GM12873 (cell line): ENCODE results near the gene THPO.

ENCODE experiments used
- TF ChIP-seq, protein P1 (sequence below): IDR thresholded peaks from 2 replicates; pipeline ENCODE4 v1.5.1; 2012; ENCODE audit warnings: low read depth, mild to moderate bottlenecking, moderate library complexity, low read length, control low read depth; ENCODE audit not compliant: insufficient read depth; ENCODE audit errors: missing control alignments

The THPO gene

DNA sequence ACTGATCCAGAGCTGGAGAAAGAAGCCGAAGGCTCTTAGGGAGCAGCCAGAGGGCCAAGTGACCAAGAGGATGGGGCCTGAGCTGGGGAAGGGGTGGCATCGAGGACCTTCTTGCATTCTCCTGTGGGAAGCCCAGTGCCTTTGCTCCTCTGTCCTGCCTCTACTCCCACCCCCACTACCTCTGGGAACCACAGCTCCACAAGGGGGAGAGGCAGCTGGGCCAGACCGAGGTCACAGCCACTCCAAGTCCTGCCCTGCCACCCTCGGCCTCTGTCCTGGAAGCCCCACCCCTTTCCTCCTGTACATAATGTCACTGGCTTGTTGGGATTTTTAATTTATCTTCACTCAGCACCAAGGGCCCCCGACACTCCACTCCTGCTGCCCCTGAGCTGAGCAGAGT, 11.4 kb upstream of the THPO start:
- TF ChIP-seq, protein P1, sequence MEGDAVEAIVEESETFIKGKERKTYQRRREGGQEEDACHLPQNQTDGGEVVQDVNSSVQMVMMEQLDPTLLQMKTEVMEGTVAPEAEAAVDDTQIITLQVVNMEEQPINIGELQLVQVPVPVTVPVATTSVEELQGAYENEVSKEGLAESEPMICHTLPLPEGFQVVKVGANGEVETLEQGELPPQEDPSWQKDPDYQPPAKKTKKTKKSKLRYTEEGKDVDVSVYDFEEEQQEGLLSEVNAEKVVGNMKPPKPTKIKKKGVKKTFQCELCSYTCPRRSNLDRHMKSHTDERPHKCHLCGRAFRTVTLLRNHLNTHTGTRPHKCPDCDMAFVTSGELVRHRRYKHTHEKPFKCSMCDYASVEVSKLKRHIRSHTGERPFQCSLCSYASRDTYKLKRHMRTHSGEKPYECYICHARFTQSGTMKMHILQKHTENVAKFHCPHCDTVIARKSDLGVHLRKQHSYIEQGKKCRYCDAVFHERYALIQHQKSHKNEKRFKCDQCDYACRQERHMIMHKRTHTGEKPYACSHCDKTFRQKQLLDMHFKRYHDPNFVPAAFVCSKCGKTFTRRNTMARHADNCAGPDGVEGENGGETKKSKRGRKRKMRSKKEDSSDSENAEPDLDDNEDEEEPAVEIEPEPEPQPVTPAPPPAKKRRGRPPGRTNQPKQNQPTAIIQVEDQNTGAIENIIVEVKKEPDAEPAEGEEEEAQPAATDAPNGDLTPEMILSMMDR, result no peak

DNA sequence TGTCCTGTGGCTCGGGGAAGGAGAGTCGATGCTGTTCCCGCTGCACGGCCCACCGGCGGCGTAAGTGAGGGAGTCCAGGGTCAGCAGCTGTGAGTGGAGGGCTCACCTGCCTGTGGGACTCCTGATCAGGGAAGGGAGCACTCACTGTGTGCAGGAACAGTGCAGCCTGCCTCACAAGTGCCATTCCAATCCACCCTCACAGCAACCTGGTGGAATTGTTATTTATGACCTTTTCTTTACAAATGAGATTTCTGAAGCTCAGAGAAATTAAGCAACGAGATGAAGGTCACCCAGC, 10.9 kb upstream of the THPO start:
- TF ChIP-seq, protein P1, result no peak

DNA sequence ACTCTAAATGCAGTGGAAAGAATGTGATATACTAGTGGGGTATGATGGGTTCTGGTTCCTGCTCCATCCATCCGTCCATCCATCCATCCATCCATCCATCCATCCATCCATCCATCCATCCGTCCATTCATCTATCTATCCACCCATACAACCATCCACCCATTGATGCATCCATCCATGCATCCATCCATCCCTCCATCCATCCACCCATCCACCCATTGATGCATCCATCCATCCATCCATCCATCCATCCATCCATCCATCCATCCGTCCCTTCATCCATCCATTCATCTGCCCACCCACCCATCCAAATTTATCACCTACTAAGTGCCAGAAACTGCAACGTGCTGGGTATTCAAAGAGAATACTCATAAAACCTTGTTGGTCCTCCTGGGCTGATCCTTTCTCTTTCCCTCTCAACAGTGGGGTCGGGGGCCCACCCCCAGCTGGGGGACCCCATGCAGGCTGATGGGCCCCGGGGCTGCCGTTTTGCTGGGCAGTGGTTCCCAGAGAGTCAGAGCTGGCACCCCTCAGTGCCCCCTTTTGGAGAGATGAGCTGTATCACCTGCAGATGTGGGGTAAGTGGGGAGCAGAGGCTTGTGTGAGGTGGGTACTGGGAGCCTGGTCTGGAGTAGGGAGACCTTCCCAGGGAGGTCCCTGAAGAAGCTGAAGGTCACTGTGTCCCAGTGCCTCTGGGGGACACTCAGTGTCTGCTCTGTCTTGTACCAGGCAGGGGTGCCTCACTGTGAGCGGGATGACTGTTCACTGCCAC, 10.3 kb upstream of the THPO start:
- TF ChIP-seq, protein P1, result no peak

DNA sequence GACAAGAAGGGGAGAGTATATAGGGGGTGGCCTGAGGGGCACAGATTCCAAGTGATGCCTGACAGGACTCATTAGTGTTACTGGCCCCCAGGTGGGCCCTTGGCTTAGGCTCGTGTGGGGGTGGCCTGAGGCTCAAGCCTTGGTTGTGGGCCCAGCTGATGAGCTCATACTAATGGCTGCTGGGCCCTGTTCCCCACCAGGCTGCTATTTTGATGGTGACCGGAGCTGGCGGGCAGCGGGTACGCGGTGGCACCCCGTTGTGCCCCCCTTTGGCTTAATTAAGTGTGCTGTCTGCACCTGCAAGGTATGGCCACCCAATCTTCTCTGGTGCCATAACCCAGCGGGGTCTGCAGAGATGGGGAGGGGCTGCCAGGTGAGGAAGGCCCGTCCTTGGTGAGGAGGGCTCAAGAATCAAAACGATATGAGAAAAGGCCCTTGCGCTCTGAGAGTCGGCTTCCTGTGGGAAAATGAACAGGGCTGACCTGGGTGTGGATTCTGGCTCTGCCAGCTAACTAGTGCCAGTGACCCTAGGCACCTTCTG, 9.2 kb upstream of the THPO start:
- TF ChIP-seq, protein P1, result no peak

DNA sequence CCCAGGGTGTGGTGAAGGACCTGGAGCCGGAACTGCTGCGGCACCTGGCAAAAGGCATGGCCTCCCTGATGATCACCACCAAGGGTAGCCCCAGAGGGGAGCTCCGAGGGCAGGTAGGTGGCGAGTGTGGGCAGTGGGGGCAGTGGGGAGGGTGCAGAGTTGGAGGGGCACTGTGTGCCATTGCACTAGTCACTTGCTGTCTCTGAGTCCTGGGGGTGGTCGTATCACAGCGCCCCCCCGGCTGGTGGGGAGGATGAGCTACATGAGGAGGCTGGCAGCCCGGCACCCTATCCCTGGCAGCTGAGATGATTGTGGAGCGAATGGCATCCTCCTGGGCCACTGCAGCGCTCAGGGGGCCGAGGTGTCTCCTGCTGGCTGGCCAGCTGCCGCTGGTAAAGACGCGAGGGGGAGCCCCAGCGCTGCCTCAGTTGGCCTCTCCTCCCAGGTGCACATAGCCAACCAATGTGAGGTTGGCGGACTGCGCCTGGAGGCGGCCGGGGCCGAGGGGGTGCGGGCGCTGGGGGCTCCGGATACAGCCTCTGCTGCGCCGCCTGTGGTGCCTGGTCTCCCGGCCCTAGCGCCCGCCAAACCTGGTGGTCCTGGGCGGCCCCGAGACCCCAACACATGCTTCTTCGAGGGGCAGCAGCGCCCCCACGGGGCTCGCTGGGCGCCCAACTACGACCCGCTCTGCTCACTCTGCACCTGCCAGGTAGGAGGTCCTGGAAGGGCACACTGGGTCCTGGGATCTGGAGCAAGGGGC, 8.2 kb upstream of the THPO start:
- TF ChIP-seq, protein P1, result no peak

DNA sequence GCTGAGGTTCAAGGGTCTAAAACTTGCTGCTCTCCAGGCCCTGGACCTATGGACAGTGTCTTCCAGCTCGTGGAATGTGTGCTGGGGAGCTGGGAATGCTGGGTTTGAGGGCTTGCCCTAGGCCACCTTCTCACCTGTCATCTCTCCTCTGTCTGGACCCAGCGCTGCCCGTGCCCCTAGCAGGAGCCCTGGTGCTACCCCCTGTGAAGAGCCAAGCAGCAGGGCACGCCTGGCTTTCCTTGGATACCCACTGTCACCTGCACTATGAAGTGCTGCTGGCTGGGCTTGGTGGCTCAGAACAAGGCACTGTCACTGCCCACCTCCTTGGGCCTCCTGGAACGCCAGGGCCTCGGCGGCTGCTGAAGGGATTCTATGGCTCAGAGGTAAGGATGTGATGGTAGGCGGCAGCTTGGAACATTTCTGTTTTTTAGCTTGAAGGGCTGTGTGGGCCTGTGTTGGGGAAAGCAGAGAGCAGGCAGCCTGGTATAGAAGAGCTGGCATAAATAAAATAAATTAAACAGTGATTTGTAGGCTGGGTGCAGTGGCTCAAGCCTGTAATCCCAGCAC, 6.9 kb upstream of the THPO start:
- TF ChIP-seq, protein P1, result no peak

DNA sequence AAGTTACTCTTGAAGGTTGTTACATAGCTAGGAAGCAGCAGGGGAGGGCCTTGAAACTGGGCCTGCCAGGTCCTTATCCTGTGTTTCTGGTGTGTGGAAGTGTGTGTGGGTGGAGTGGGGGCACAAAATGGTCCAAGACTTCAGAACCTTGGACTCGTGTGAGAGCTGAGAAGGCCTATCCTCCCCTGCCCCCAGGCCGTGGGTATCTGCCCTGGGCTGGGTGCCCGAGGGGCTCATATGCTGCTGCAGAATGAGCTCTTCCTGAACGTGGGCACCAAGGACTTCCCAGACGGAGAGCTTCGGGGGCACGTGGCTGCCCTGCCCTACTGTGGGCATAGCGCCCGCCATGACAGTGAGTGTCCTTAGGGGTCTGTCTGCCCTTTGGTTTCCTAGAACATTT, 6.3 kb upstream of the THPO start:
- TF ChIP-seq, protein P1, result no peak
